GM12878 (cell line): Measurements from ENCODE around the gene RTP1. TPM values are rescaled to one million over a fixed set of nuclear protein-coding genes. Genes with fewer than 3 reads are reported as not detected.

Experiments
- ATAC-seq: fragments of 200-7000 bp; cut with Tn5 transposase; 3 replicates; pipeline ENCODE4 v1.9.1; 2020; ENCODE audit warnings: mild to moderate bottlenecking, moderate library complexity
- BruUV-seq: library from RNA; stranded (reverse); fragments of 400-500 nt; replicated peaks from 2 replicates; lab custom pipeline; 2021; lab: Mats Ljungman, UMichigan
- CTCF ChIA-PET: fragments of 300-600 bp; sonication (Branson Sonifier 250); formaldehyde crosslinking; extraction: SDS; loops from one replicate; lab custom pipeline; 2021; ENCODE audit warnings: inconsistent platforms; lab: Yijun Ruan, JAX
- POLR2A ChIA-PET: fragments of 350-600 bp; formaldehyde crosslinking; extraction: SDS; loops from one replicate; lab custom pipeline; 2021; ENCODE audit warnings: inconsistent platforms; lab: Charles Lee
- RAD21 ChIA-PET: fragments of 300-600 bp; sonication (Branson Sonifier 250); formaldehyde crosslinking; loops from one replicate; lab custom pipeline; 2023; ENCODE audit warnings: antibody characterized with exemption; ENCODE audit not compliant: unreplicated experiment; lab: Charles Lee
- SMC1A ChIA-PET: fragments of 300-600 bp; sonication (Branson Sonifier 250); formaldehyde crosslinking; loops from one replicate; lab custom pipeline; 2023; ENCODE audit not compliant: unreplicated experiment, uncharacterized antibody; lab: Charles Lee
- DNase-seq: peaks from one replicate; pipeline ENCODE4 v3.0.0-alpha.2; 2011; ENCODE audit warnings: low read depth, low spot score
- FAIRE-seq: peaks from 3 replicates; lab custom pipeline; 2011; peaks lifted over from hg19 to GRCh38; lab: Jason Lieb, UNC
- H2AFZ ChIP-seq: 2 replicates; pipeline ENCODE4 v1.6.0; 2011; ENCODE audit warnings: low read depth, low read length, control low read depth; ENCODE audit not compliant: control insufficient read depth
- H3K27ac ChIP-seq: 2 replicates; pipeline ENCODE4 v1.5.1; 2011; ENCODE audit warnings: control low read depth; ENCODE audit not compliant: control insufficient read depth, insufficient read depth
- H3K27me3 ChIP-seq, 2 experiments: replicated peaks in 1 of 2; 2 replicates each; pipeline versions ENCODE4 v1.6.0 to v1.6.1; 2011; ENCODE audit warnings: low read length in 1 of 2; ENCODE audit not compliant: control insufficient read depth in 2 of 2, insufficient read depth in 2 of 2
- H3K36me3 ChIP-seq, 2 experiments: 2 replicates each; pipeline ENCODE4 v1.5.1; 2011; ENCODE audit warnings: low read length in 1 of 2; ENCODE audit not compliant: control insufficient read depth in 2 of 2, insufficient read depth in 2 of 2
- H3K4me1 ChIP-seq: 2 replicates; pipeline ENCODE4 v1.6.1; 2011; ENCODE audit warnings: mild to moderate bottlenecking, low read length, moderate library complexity, mixed read lengths; ENCODE audit not compliant: control insufficient read depth, insufficient read depth
- H3K4me2 ChIP-seq: 2 replicates; pipeline ENCODE4 v1.6.0; 2011; ENCODE audit warnings: control low read depth; ENCODE audit not compliant: control insufficient read depth, insufficient read depth
- H3K4me3 ChIP-seq: fragments of 200-600 bp; sonication (generic); 2 replicates; pipeline ENCODE4 v1.5.1; 2016
- H3K79me2 ChIP-seq: 2 replicates; pipeline ENCODE4 v1.6.0; 2011; ENCODE audit warnings: low read length; ENCODE audit not compliant: control insufficient read depth, insufficient read depth
- H3K9ac ChIP-seq: 2 replicates; pipeline ENCODE4 v1.8.0; 2011; ENCODE audit warnings: low read length, control low read depth, mixed read lengths; ENCODE audit not compliant: control insufficient read depth, insufficient read depth
- H3K9me3 ChIP-seq: replicated peaks from 3 replicates; pipeline ENCODE4 v1.5.1; 2011; ENCODE audit warnings: mild to moderate bottlenecking, low read length; ENCODE audit not compliant: control insufficient read depth, insufficient read depth
- H4K20me1 ChIP-seq: 2 replicates; pipeline ENCODE4 v1.6.0; 2011; ENCODE audit not compliant: control insufficient read depth, insufficient read depth
- HDAC6 ChIP-seq: fragments of 200-600 bp; sonication (generic); IDR thresholded peaks from one replicate; pipeline ENCODE4 v1.8.0; 2017; ENCODE audit warnings: antibody characterized with exemption; ENCODE audit not compliant: unreplicated experiment
- MYC ChIP-seq: IDR thresholded peaks from 2 replicates; pipeline ENCODE4 v1.6.1; 2011; ENCODE audit warnings: mild to moderate bottlenecking, low read length, moderate library complexity, inconsistent platforms; ENCODE audit not compliant: insufficient read depth, insufficient replicate concordance, insufficient read length, severe bottlenecking
- PML ChIP-seq: IDR thresholded peaks from 2 replicates; pipeline ENCODE4 v1.6.1; 2012; ENCODE audit warnings: low read length, inconsistent platforms
- SREBF1 ChIP-seq: IDR thresholded peaks from 2 replicates; pipeline ENCODE4 v1.6.1; 2012; ENCODE audit warnings: mild to moderate bottlenecking, low read length
- TCF3 ChIP-seq: IDR thresholded peaks from 2 replicates; pipeline ENCODE4 v1.6.1; 2012; ENCODE audit warnings: low read depth, mild to moderate bottlenecking, low read length, borderline replicate concordance; ENCODE audit not compliant: insufficient read depth
- WGBS: methylation state at CpG from one replicate; pipeline ENCODE4 v1.1.6; 2016; ENCODE audit warnings: low lambda C conversion rate; ENCODE audit not compliant: insufficient replicate concordance, insufficient coverage; ENCODE audit errors: missing lambda C conversion rate; 5-methylcytosine and 5-hydroxymethylcytosine counted together
- in situ Hi-C: fragments of 300-500 bp; cut with MboI; formaldehyde crosslinking; loops from 9 replicates; pipeline ENCODE4 v1.14.3; 2018; ENCODE audit warnings: mixed read lengths
- intact Hi-C: fragments of 100-400 bp; cut with micrococcal nuclease; formaldehyde crosslinking; loops from one replicate; pipeline ENCODE4 v1.14.2; 2022; ENCODE audit not compliant: unreplicated experiment
- polyA plus RNA-seq, 11 experiments: library from polyadenylated mRNA; depleted of rRNA in 4 of 11; unstranded in 6 of 11; stranded (reverse) in 5 of 11; fragments of >200 nt; fragmentation: Nextera tagmentation in 4 of 11; fragmentation: Illumina TruSeq in 1 of 11; extraction: Ambion mirVana in 4 of 11; extraction: Trizol in 1 of 11; gene quantifications; 1 replicate in 1 of 11; 2 replicates in 10 of 11; pipeline versions ENCODE4 v1.2.1 to v1.2.3, GENCODE V29; 2011 to 2016; ENCODE audit warnings: inconsistent platforms in 2 of 11, missing spikeins in 2 of 11, low read depth in 1 of 11
- total RNA-seq, 4 experiments: library from RNA; depleted of rRNA in 3 of 4; stranded (reverse); fragments of >200 nt in 3 of 4; fragmentation: Illumina TruSeq in 1 of 4; extraction: Trizol in 1 of 4; gene quantifications; 2 replicates each; pipeline versions ENCODE4 v1.2.1 to v1.2.3, GENCODE V29; 2013 to 2021
- TF ChIP-seq, protein P1 (sequence below), 3 experiments: IDR thresholded peaks in 2 of 3; conservative IDR thresholded peaks in 1 of 3; 2 replicates each; pipeline ENCODE4 v1.5.1; 2011; ENCODE audit warnings: low read depth in 3 of 3, low read length in 3 of 3, mild to moderate bottlenecking in 3 of 3, control low read depth in 2 of 3, moderate library complexity in 2 of 3, inconsistent platforms in 1 of 3, mixed read lengths in 1 of 3; ENCODE audit not compliant: control insufficient read depth in 2 of 3, insufficient read depth in 1 of 3; ENCODE audit errors: extremely low read depth in 1 of 3
- TF ChIP-seq, protein P2 (sequence below): IDR thresholded peaks from 2 replicates; pipeline ENCODE4 v1.6.1; 2012; ENCODE audit warnings: mild to moderate bottlenecking, low read depth, low read length
- TF ChIP-seq, protein P3 (sequence below): fragments of 450-650 bp; IDR thresholded peaks from 2 replicates; pipeline ENCODE4 v1.6.1; 2016; ENCODE audit warnings: mild to moderate bottlenecking
- TF ChIP-seq, protein P4 (sequence below): IDR thresholded peaks from 2 replicates; pipeline ENCODE4 v1.6.1; 2012; ENCODE audit warnings: improper control_type of control experiment, low read depth, low read length; ENCODE audit not compliant: insufficient replicate concordance

Gene RTP1
- total and polyA plus RNA-seq, 10 of the 15 experiments (the other 5 are each of a cell fraction or from before 2014, with no cell fraction given), result not detected

DNA sequence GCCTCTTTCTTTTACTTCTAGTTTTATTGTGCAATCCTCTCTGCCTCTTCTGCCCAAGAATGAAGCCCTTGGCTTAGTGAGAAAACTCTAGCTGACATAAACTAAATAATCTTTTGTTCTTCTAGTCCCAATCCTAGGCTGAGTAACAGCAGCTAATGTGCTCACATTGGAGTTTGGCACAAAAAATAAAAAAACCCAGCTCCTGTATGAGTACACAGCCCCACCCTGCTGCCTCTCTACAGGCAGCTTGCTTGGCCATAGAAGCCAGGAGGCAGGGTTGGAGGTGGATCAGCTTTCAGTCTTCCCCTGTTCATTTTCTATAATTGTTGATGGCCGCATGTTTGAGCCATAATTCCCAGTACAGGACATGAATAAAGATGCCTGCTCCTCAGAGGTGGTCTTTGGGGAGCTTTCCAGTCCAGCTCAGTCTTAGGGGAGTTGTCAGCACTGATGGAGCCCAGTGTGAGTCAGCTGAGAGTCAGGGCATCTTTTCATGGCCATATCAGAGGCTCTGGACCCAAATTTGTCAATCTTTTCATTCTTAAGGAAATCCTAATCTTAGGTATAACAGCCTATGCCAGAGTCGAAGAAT lies 46.7 kb downstream of the RTP1 start:
- Histone ChIP-seq H3K4me3 (no peak overlapping the region), H3K9me3 (no peaks in the 10 kb centered on the region; the same call in 2 of the 3 replicates), H3K79me2 (no peaks in the 10 kb centered on the region), H4K20me1 (no peaks in the 10 kb centered on the region), H3K36me3 (no peaks in the 10 kb centered on the region), H3K4me1 (peaks cover 3% of the 10 kb centered on the region; the same call in 1 of the 2 replicates), H2AFZ (no peak overlapping the region), H3K27ac (no peak overlapping the region), H3K4me2 (no peak overlapping the region), H3K27me3 (peaks cover 0 to 3% of the 10 kb centered on the region in 2 experiments; a peak in 2 of 4 replicates), H3K9ac (no peak overlapping the region)
- intact Hi-C loops, result no loop called here
- WGBS, result 38% methylated on average over 2 of the region's 2 CpGs
- DNase-seq (no peak), ATAC-seq (no peak), FAIRE-seq (no peak)
- in situ Hi-C loops, result no loop called here
- BruUV-seq, result no TSS peak
- CTCF ChIA-PET, result no interaction called here
- SMC1A ChIA-PET, result no interaction called here
- POLR2A ChIA-PET, result no interaction called here
- RAD21 ChIA-PET, result no interaction called here
- TF ChIP-seq HDAC6 (no peak), SREBF1 (no peak), TCF3 (no peak), MYC (no peak), PML (no peak)
- TF ChIP-seq, protein P1, sequence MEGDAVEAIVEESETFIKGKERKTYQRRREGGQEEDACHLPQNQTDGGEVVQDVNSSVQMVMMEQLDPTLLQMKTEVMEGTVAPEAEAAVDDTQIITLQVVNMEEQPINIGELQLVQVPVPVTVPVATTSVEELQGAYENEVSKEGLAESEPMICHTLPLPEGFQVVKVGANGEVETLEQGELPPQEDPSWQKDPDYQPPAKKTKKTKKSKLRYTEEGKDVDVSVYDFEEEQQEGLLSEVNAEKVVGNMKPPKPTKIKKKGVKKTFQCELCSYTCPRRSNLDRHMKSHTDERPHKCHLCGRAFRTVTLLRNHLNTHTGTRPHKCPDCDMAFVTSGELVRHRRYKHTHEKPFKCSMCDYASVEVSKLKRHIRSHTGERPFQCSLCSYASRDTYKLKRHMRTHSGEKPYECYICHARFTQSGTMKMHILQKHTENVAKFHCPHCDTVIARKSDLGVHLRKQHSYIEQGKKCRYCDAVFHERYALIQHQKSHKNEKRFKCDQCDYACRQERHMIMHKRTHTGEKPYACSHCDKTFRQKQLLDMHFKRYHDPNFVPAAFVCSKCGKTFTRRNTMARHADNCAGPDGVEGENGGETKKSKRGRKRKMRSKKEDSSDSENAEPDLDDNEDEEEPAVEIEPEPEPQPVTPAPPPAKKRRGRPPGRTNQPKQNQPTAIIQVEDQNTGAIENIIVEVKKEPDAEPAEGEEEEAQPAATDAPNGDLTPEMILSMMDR (IDR thresholded peaks at IDR 0.05 in 2 of 3, conservative IDR thresholded peaks at IDR 0.05 in 1 of 3; ENCODE audit: control insufficient read depth in 2 of 3, extremely low read depth in 1 of 3, insufficient read depth in 1 of 3, low read depth in 3 of 3, low read length in 3 of 3), result no peak
- TF ChIP-seq, protein P2, sequence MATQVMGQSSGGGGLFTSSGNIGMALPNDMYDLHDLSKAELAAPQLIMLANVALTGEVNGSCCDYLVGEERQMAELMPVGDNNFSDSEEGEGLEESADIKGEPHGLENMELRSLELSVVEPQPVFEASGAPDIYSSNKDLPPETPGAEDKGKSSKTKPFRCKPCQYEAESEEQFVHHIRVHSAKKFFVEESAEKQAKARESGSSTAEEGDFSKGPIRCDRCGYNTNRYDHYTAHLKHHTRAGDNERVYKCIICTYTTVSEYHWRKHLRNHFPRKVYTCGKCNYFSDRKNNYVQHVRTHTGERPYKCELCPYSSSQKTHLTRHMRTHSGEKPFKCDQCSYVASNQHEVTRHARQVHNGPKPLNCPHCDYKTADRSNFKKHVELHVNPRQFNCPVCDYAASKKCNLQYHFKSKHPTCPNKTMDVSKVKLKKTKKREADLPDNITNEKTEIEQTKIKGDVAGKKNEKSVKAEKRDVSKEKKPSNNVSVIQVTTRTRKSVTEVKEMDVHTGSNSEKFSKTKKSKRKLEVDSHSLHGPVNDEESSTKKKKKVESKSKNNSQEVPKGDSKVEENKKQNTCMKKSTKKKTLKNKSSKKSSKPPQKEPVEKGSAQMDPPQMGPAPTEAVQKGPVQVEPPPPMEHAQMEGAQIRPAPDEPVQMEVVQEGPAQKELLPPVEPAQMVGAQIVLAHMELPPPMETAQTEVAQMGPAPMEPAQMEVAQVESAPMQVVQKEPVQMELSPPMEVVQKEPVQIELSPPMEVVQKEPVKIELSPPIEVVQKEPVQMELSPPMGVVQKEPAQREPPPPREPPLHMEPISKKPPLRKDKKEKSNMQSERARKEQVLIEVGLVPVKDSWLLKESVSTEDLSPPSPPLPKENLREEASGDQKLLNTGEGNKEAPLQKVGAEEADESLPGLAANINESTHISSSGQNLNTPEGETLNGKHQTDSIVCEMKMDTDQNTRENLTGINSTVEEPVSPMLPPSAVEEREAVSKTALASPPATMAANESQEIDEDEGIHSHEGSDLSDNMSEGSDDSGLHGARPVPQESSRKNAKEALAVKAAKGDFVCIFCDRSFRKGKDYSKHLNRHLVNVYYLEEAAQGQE, result no peak
- TF ChIP-seq, protein P3, sequence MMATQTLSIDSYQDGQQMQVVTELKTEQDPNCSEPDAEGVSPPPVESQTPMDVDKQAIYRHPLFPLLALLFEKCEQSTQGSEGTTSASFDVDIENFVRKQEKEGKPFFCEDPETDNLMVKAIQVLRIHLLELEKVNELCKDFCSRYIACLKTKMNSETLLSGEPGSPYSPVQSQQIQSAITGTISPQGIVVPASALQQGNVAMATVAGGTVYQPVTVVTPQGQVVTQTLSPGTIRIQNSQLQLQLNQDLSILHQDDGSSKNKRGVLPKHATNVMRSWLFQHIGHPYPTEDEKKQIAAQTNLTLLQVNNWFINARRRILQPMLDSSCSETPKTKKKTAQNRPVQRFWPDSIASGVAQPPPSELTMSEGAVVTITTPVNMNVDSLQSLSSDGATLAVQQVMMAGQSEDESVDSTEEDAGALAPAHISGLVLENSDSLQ, result no peak
- TF ChIP-seq, protein P4, sequence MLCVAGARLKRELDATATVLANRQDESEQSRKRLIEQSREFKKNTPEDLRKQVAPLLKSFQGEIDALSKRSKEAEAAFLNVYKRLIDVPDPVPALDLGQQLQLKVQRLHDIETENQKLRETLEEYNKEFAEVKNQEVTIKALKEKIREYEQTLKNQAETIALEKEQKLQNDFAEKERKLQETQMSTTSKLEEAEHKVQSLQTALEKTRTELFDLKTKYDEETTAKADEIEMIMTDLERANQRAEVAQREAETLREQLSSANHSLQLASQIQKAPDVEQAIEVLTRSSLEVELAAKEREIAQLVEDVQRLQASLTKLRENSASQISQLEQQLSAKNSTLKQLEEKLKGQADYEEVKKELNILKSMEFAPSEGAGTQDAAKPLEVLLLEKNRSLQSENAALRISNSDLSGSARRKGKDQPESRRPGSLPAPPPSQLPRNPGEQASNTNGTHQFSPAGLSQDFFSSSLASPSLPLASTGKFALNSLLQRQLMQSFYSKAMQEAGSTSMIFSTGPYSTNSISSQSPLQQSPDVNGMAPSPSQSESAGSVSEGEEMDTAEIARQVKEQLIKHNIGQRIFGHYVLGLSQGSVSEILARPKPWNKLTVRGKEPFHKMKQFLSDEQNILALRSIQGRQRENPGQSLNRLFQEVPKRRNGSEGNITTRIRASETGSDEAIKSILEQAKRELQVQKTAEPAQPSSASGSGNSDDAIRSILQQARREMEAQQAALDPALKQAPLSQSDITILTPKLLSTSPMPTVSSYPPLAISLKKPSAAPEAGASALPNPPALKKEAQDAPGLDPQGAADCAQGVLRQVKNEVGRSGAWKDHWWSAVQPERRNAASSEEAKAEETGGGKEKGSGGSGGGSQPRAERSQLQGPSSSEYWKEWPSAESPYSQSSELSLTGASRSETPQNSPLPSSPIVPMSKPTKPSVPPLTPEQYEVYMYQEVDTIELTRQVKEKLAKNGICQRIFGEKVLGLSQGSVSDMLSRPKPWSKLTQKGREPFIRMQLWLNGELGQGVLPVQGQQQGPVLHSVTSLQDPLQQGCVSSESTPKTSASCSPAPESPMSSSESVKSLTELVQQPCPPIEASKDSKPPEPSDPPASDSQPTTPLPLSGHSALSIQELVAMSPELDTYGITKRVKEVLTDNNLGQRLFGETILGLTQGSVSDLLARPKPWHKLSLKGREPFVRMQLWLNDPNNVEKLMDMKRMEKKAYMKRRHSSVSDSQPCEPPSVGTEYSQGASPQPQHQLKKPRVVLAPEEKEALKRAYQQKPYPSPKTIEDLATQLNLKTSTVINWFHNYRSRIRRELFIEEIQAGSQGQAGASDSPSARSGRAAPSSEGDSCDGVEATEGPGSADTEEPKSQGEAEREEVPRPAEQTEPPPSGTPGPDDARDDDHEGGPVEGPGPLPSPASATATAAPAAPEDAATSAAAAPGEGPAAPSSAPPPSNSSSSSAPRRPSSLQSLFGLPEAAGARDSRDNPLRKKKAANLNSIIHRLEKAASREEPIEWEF, result no peak
